HepG2 (cell line): ENCODE measurements around the gene SFXN5. TPM values are rescaled to one million over a fixed set of nuclear protein-coding genes. Genes with fewer than 3 reads are reported as not detected.

Source experiments
- CEBPG ChIP-seq: IDR thresholded peaks from 2 replicates; pipeline ENCODE4 v1.6.1; 2016
- FOXJ3 ChIP-seq: sonication (generic); formaldehyde crosslinking; IDR thresholded peaks from 2 replicates; pipeline ENCODE4 v1.4.0; 2020; ENCODE audit warnings: missing genetic modification reagents, mild to moderate bottlenecking, borderline replicate concordance
- HOXA5 ChIP-seq: sonication (generic); formaldehyde crosslinking; IDR thresholded peaks from 2 replicates; pipeline ENCODE4 v1.4.0; 2020; ENCODE audit warnings: missing genetic modification reagents
- KDM1A ChIP-seq: IDR thresholded peaks from 2 replicates; pipeline ENCODE4 v1.6.1; 2016; ENCODE audit warnings: missing compliant biosample characterization
- POGZ ChIP-seq: sonication (generic); formaldehyde crosslinking; IDR thresholded peaks from 2 replicates; pipeline ENCODE4 v1.4.0; 2020; ENCODE audit warnings: mild to moderate bottlenecking, missing genetic modification reagents
- RCOR2 ChIP-seq: IDR thresholded peaks from 2 replicates; pipeline ENCODE4 v1.6.1; 2016; ENCODE audit warnings: missing biosample characterization, missing genetic modification reagents
- REPIN1 ChIP-seq: sonication (generic); formaldehyde crosslinking; IDR thresholded peaks from 2 replicates; pipeline ENCODE4 v1.8.0; 2022; ENCODE audit warnings: missing genetic modification reagents, low read depth, mild to moderate bottlenecking, borderline replicate concordance
- SMAD1 ChIP-seq: sonication (generic); formaldehyde crosslinking; IDR thresholded peaks from 2 replicates; pipeline ENCODE4 v1.4.0; 2020; ENCODE audit warnings: missing genetic modification reagents, low read depth, mild to moderate bottlenecking, borderline replicate concordance
- SP1 ChIP-seq, 2 experiments: fragments of 450-650 bp in 1 of 2; sonication (generic) in 1 of 2; formaldehyde crosslinking in 1 of 2; IDR thresholded peaks; 2 replicates each; pipeline versions ENCODE4 v1.4.0 to v1.6.1; 2016 to 2020; ENCODE audit warnings: missing genetic modification reagents in 1 of 2
- SUZ12 ChIP-seq: fragments of 150-350 bp; IDR thresholded peaks from 2 replicates; pipeline ENCODE4 v1.6.1; 2014; ENCODE audit warnings: low read depth, low read length
- YEATS4 ChIP-seq: sonication (generic); formaldehyde crosslinking; IDR thresholded peaks from 2 replicates; pipeline ENCODE4 v1.4.0; 2020; ENCODE audit warnings: missing genetic modification reagents, borderline replicate concordance
- ZBTB3 ChIP-seq: sonication (generic); formaldehyde crosslinking; IDR thresholded peaks from 2 replicates; pipeline ENCODE4 v1.4.0; 2020; ENCODE audit warnings: low read depth, mild to moderate bottlenecking, moderate library complexity, missing genetic modification reagents, borderline replicate concordance
- ZNF264 ChIP-seq: sonication (generic); formaldehyde crosslinking; IDR thresholded peaks from 2 replicates; pipeline ENCODE4 v1.4.0; 2020; ENCODE audit warnings: missing genetic modification reagents
- polyA plus RNA-seq, 8 experiments: library from polyadenylated mRNA; depleted of rRNA in 3 of 8; stranded (reverse) in 7 of 8; unstranded in 1 of 8; fragments of >200 nt; fragmentation: Illumina TruSeq in 4 of 8; extraction: Trizol in 4 of 8; gene quantifications; 2 replicates each; pipeline versions ENCODE4 v1.2.1 to v1.2.3, GENCODE V29; 2011 to 2016; ENCODE audit warnings: low read depth in 4 of 8, missing spikeins in 1 of 8, mixed read lengths in 1 of 8; ENCODE audit not compliant: insufficient read depth in 1 of 8
- total RNA-seq, 5 experiments: library from RNA; depleted of rRNA; stranded (reverse); fragments of >200 nt; fragmentation: Illumina TruSeq; extraction: Trizol; gene quantifications; 2 replicates each; pipeline ENCODE4 v1.2.3, GENCODE V29; 2016; ENCODE audit warnings: low read depth in 1 of 5
- TF ChIP-seq, protein P1 (sequence below): sonication (generic); formaldehyde crosslinking; IDR thresholded peaks from 2 replicates; pipeline ENCODE4 v1.5.1; 2020; ENCODE audit warnings: mild to moderate bottlenecking, missing genetic modification reagents, borderline replicate concordance
- TF ChIP-seq, protein P2 (sequence below): sonication (generic); formaldehyde crosslinking; IDR thresholded peaks from 2 replicates; pipeline ENCODE4 v1.4.0; 2020; ENCODE audit warnings: mild to moderate bottlenecking, low read depth, missing genetic modification reagents
- TF ChIP-seq, protein P3 (sequence below): IDR thresholded peaks from 2 replicates; pipeline ENCODE4 v1.6.1; 2012; ENCODE audit warnings: low read depth, low read length, improper control_type of control experiment
- TF ChIP-seq, protein P4 (sequence below): sonication (generic); formaldehyde crosslinking; IDR thresholded peaks from 2 replicates; pipeline ENCODE4 v1.4.0; 2020; ENCODE audit warnings: mild to moderate bottlenecking, missing genetic modification reagents
- TF ChIP-seq, protein P5 (sequence below): sonication (generic); formaldehyde crosslinking; IDR thresholded peaks from 2 replicates; pipeline ENCODE4 v1.8.0; 2023; ENCODE audit warnings: mild to moderate bottlenecking, missing genetic modification reagents

Gene SFXN5
- total and polyA plus RNA-seq, 2 of the 13 experiments (the other 11 are each of a cell fraction or from before 2014, with no cell fraction given): 34.9 to 37.4 TPM

DNA sequence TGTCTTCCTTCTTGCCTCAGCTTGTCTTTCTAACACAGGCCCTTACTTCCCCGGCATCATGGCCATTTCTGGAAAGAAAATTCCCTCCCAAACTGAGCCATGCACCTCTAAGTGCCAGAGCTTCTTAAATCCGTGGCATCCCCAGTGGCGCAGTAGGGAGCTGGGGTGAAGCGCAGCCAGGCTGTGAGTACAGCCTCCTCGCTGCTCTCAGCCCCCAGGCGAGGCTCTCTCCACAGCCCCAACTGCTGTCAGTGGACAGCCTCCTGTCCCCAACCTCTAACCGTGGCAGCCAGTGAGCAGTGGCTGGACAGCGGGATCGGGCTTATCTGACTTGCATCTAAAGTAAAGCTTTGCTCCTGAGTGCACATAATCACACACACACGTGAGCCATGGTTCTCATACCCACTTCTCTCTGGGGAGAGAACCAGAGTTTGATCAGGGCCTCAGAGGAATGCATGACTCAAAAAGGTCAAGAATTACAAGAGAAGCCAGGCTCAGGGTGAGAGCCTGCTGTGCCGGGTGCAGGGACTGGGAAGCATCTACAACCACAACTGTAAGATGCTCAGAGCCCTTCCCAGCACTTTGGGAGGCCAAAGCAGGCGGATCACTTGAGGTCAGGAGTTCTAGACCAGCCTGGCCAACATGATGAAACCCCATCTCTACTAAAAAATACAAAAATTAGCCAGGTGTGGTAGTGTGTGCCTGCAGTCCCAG, 50.7 kb downstream of the SFXN5 start (continued):
- TF ChIP-seq, protein P1, sequence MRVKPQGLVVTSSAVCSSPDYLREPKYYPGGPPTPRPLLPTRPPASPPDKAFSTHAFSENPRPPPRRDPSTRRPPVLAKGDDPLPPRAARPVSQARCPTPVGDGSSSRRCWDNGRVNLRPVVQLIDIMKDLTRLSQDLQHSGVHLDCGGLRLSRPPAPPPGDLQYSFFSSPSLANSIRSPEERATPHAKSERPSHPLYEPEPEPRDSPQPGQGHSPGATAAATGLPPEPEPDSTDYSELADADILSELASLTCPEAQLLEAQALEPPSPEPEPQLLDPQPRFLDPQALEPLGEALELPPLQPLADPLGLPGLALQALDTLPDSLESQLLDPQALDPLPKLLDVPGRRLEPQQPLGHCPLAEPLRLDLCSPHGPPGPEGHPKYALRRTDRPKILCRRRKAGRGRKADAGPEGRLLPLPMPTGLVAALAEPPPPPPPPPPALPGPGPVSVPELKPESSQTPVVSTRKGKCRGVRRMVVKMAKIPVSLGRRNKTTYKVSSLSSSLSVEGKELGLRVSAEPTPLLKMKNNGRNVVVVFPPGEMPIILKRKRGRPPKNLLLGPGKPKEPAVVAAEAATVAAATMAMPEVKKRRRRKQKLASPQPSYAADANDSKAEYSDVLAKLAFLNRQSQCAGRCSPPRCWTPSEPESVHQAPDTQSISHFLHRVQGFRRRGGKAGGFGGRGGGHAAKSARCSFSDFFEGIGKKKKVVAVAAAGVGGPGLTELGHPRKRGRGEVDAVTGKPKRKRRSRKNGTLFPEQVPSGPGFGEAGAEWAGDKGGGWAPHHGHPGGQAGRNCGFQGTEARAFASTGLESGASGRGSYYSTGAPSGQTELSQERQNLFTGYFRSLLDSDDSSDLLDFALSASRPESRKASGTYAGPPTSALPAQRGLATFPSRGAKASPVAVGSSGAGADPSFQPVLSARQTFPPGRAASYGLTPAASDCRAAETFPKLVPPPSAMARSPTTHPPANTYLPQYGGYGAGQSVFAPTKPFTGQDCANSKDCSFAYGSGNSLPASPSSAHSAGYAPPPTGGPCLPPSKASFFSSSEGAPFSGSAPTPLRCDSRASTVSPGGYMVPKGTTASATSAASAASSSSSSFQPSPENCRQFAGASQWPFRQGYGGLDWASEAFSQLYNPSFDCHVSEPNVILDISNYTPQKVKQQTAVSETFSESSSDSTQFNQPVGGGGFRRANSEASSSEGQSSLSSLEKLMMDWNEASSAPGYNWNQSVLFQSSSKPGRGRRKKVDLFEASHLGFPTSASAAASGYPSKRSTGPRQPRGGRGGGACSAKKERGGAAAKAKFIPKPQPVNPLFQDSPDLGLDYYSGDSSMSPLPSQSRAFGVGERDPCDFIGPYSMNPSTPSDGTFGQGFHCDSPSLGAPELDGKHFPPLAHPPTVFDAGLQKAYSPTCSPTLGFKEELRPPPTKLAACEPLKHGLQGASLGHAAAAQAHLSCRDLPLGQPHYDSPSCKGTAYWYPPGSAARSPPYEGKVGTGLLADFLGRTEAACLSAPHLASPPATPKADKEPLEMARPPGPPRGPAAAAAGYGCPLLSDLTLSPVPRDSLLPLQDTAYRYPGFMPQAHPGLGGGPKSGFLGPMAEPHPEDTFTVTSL (CRISPR knock-in tag): peak; percentile 65; the same call in 1 of the 2 replicates
- TF ChIP-seq, protein P2, sequence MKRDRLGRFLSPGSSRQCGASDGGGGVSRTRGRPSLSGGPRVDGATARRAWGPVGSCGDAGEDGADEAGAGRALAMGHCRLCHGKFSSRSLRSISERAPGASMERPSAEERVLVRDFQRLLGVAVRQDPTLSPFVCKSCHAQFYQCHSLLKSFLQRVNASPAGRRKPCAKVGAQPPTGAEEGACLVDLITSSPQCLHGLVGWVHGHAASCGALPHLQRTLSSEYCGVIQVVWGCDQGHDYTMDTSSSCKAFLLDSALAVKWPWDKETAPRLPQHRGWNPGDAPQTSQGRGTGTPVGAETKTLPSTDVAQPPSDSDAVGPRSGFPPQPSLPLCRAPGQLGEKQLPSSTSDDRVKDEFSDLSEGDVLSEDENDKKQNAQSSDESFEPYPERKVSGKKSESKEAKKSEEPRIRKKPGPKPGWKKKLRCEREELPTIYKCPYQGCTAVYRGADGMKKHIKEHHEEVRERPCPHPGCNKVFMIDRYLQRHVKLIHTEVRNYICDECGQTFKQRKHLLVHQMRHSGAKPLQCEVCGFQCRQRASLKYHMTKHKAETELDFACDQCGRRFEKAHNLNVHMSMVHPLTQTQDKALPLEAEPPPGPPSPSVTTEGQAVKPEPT (CRISPR knock-in tag): 0 out of 2 replicates have a peak, but pooled peaks have one; percentile 1
- peak; percentile 68; the same call in 1 of the 2 replicates for TF ChIP-seq ZBTB3
- no peak for TF ChIP-seq SUZ12
- no peak for TF ChIP-seq KDM1A
- no peak for TF ChIP-seq SP1 (IDR thresholded peaks at IDR 0.05)
- TF ChIP-seq SP1 (CRISPR knock-in tag; IDR thresholded peaks at IDR 0.05): no peak
- TF ChIP-seq POGZ (CRISPR knock-in tag): peak; percentile 35; the same call in 1 of the 2 replicates
- TF ChIP-seq CEBPG (CRISPR knock-in tag): peak; percentile 69
- TF ChIP-seq YEATS4 (CRISPR knock-in tag): peak; percentile 57; the same call in 1 of the 2 replicates
- peak; percentile 74 for TF ChIP-seq REPIN1
- TF ChIP-seq, protein P3, sequence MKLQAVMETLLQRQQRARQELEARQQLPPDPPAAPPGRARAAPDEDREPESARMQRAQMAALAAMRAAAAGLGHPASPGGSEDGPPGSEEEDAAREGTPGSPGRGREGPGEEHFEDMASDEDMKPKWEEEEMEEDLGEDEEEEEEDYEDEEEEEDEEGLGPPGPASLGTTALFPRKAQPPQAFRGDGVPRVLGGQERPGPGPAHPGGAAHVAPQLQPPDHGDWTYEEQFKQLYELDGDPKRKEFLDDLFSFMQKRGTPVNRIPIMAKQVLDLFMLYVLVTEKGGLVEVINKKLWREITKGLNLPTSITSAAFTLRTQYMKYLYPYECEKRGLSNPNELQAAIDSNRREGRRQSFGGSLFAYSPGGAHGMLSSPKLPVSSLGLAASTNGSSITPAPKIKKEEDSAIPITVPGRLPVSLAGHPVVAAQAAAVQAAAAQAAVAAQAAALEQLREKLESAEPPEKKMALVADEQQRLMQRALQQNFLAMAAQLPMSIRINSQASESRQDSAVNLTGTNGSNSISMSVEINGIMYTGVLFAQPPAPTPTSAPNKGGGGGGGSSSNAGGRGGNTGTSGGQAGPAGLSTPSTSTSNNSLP: peak; percentile 76
- TF ChIP-seq ZNF264 (CRISPR knock-in tag): no peak
- peak; percentile 60; the same call in 1 of the 2 replicates for TF ChIP-seq RCOR2 (CRISPR knock-in tag)
- TF ChIP-seq, protein P4, sequence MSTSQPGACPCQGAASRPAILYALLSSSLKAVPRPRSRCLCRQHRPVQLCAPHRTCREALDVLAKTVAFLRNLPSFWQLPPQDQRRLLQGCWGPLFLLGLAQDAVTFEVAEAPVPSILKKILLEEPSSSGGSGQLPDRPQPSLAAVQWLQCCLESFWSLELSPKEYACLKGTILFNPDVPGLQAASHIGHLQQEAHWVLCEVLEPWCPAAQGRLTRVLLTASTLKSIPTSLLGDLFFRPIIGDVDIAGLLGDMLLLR (CRISPR knock-in tag): 0 out of 2 replicates have a peak, but pooled peaks have one; percentile 17
- TF ChIP-seq FOXJ3 (CRISPR knock-in tag): peak; percentile 22; the same call in 1 of the 2 replicates
- TF ChIP-seq, protein P5, sequence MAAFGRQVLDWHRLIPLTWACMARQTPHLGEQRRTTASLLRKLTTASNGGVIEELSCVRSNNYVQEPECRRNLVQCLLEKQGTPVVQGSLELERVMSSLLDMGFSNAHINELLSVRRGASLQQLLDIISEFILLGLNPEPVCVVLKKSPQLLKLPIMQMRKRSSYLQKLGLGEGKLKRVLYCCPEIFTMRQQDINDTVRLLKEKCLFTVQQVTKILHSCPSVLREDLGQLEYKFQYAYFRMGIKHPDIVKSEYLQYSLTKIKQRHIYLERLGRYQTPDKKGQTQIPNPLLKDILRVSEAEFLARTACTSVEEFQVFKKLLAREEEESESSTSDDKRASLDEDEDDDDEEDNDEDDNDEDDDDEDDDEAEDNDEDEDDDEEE (CRISPR knock-in tag): no peak
- TF ChIP-seq HOXA5 (CRISPR knock-in tag): 0 out of 2 replicates have a peak, but pooled peaks have one; percentile 46
- TF ChIP-seq SMAD1 (CRISPR knock-in tag): no peak
